GM19324 (cell line): ENCODE measurements around the gene WDR91.

Experiments used
- ATAC-seq: cut with Tn5 transposase; IDR thresholded peaks from one replicate; pipeline ENCODE4 v1.9.1; 2021; ENCODE audit warnings: mild to moderate bottlenecking, moderate library complexity; ENCODE audit not compliant: unreplicated experiment, low FRiP score

The WDR91 gene

DNA sequence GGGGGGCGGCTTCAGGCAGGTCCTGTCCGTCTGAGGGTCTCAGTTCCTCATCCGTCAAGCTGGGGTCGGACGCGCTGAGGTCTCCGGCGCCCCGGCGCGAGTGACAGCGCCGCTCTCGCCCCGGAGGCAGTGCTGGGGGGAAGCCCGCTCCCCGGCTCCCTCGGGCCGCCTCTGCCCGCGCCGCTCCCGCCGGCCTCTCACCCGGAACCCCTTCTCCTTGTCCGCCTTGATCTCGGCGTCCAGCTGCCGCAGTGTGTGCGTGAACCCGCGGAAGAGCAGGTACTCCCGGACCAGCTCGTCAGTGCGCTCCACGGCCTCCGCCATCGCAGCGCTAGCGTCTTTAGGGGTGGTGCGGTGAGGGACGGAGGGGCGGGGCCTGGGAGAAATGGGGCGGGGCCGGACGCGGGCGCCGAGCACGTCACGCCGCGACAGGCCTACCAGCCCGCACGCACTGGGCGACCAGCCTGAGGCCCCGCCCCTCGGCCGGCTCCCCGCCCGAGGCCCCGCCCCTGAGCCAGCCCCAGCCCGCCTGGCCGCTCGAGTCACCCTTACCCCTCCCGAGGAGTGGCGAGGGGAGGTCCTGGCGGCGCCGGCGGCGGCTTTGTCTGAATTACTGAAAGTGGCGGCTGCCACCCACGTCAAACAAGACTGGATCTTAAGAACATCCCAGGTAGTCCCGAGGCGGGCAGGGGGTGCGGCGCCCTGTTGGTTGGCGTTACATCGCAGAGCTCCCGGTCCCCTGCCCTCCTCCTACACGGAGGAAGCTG, at the start of gene WDR91:
TSS of gene WDR91 (minus strand) at position 348 of the 767 bp plus-strand sequence. CDS start at position 324, 24 bp downstream.
- ATAC-seq, result peak; percentile 89

DNA sequence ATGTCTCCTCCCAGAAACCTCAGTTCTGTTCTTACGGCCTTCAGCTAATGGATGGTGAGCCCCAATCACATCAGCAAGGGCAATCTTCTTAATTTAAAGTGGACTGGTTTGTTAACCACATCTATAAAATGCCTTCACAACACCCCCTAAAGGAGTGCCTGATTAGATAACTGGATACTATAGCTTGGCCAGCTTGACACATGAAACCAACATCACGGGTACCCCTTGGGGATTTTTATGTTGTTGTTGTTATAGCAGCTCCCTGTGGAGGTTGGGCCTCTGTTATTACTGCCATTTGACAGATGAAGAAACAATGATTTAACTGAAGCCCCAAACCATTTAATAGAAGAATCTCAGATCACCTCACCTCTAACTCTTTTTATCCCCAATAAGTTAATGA, 49.1 kb upstream of the WDR91 start:
- ATAC-seq, result no peak

DNA sequence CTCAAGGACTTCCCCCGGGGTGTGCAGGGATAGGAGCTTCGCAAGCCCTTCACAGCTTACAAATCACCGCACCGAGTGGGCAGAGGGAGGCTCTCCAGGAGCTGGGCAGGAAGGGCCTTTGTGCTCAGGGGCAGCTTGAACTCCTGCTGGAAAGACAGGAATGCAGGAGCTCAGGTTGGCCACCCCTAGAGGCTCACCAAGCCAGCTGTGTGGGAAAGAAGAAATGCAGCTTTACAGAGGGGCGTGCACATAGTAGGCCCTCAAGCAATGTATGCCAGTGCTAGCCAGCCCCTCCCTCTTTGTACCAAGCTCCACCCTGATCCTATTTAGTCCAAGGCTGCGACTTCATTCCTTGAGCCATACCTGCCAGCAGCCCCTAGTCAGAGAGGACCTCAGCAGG, 48.4 kb upstream of the WDR91 start:
- ATAC-seq, result no peak

DNA sequence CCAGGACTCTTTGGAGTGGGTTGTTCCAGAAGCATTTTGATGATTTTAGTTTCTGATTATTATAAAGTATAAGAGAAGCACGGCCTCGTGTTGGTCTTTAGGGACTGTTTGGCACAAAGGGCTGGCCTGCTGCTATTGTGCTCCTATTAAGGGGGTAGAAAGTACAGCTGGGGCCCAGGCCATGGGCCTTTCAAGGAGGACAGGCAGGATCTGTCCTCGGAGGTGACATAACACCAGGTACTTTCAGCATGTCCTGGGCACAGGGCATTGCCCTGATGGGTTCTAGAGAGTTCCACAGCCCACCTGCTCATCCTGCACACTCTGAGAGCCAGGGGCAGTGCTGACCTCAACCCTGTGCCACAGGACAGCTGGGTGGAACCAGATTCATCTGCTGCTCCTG, 47.3 kb upstream of the WDR91 start:
- no peak for ATAC-seq

DNA sequence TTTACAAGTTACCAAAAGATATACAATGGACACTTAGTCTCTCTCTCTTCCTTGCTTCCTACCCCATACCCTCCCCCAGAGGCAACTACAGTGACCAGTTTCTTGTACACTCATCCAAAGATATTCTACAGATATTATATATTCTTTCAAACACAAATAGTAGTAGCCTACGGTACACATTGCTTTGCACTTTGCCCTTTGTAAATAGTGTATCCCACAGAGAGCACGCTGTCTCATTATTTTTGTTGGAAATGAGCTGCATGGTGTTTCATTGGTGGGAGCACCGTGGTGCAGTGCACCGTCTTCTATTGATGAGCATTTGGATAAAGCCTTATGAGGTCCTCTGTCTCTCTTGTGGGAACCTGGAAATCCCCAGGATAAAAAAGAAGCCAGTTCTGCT, 46.5 kb upstream of the WDR91 start:
- ATAC-seq, result no peak

DNA sequence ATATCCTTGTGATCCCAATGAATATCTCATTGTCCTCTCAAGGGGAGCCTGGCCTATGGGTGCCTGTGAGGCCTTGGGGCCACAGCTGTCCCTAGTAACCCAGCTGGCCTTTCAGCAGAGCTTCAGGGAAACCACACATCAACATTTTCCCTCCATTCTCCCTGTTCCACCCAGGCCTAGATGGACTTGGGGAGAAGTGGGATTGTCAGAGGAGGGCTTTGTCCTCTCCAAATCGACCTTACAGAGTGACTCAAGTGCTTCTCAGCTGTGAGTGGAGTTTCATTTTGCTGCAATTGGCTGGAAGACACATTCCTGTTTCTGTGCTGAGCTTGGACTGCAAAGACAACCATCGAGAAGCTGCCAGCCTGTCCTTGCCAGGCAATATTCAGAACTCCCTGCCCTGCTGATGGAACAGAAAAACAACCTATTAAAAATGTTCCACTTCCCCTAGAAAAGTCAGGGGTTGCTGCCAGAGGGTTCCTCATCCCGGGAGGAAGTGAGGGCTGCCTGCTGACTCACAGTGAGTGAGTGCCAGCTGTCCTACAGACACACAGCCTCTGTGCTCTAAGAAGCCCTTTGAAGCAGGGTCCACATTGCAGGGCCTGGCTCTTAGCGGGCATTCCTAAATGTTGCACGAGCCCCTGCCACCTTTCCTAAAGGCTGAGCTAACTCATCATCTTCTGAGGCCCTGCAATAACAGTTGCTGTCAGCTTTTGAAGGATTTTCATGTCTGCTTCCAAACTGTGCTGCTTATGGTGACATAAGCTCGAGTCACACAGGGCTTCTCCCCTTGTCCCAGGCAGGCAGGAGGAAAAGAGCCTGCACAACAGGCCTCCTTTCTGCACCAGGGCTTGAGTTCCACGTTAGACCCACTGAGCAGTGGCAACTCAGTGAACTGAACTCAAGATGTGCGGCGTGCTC, 42.8 kb upstream of the WDR91 start:
- no peak for ATAC-seq

DNA sequence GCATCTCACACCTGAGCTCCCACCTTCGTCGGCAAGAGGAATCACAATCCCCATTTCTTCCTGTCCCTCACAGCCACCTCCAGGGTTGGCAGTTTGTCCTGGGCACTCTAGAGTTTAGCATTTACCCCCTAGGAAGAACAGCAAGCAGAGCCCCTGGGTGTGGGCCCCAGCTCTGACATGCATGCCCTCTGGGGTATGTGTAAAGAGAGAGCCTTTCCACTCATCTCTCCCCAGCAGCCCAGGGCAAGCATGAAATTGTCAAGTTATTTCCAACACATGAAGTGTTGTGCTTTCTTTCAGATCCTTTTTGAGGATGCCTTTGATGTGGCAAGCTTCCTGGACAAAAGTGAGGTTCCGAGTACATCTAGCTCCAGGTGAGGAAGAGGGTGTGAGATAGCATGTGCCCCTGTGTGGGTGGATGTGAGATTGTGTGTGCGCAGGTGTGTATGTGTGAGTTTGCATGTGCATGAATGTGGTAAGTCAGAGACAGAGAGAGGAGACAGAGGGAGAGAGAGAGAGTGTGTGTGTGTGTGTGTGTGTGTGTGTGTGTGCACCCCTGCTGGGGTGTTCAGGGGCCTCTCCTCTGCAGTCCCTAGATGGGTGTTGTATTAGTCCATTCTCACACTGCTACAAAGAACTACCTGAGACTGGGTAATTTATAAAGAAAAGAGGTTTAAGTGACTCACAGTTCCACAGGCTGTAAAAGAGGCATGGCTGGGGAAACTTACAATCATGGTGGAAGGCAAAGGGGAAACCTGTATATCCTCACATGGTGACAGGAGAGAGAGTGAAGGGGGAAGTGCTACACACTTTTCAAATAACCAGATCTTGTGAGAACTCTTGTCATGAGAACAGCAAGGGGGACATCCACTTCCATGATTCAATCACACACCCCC, 40.4 kb upstream of the WDR91 start:
- no peak for ATAC-seq

DNA sequence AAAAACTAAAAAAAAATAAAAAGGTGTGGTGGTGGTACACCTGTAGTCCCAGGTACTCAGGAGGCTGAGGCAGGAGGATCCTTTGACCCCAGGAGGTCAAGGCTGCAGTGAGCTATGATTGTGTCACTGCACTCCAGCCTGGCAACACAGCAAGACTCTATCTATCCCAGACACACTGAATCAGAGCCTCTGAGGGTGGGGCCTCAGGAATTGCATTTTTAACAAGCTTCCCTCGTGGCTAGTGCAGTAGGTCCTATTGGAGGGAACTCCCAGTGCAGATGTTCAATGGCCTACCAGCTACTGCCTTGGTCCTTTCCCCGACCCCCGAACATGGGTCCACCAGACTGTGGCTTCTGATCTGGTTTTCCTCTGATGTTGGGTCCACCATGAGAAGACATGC, 37.2 kb upstream of the WDR91 start:
- no peak for ATAC-seq

DNA sequence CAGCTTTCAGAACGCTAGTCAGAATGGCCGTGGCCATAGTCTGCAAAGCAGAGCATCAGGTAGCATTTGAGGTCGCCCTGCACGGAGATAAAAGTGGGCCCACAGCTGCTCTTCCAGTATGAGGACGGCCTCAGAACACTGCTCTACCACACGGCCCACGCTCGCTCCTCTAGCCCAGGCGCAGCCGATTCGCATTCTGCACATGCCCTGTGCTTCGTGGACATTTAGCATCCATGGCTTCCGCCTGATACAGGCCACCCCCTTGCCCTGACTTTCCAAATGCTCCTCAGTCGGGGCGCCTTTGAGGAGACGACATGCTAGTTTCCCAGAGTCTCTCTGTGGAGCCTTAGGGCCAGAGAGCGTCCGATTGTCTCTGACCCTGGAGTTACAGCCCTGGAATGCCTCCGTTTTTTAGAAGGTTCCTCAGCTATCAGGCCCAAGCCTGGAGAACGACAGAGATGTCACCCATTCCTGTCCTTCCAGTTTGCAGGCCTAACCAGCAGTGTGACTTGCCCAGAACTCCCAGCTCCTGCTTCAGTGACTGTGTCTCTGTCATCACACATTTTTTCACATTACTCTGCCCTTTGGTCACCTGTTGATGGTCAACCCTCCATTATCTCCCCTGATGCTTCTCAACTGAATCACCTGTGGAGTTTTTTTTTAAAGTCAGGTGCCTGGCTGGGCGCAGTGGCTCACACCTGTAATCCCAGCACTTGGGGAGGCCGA, 36.6 kb upstream of the WDR91 start:
- no peak for ATAC-seq

DNA sequence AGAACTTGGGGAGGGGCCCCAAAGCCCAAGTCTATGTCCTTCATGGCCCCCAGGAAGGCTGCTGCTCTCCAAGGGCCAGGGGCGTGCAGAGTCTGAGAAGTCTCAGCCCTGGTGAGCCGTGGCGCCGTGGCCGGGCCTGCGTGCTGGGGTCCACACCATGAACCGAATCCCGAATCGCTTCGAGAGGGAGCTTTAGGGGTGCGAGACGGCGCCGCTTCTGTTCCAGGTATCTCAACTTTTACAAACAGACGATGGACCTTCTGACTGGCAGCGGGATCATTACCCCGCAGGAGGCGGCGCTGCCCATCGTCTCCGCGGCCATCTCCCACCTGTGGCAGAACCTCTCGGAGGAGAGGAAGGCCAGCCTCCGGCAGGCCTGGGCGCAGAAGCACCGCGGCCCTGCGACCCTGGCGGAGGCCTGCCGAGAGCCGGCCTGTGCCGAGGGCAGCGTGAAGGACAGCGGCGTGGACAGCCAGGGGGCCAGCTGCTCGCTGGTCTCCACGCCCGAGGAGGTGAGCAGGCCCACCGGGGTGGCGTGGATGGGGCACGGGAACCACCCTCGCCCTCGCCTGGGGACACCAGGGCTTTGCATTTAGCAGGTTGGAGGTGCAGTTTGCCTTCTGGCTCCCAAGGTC, 35.0 kb upstream of the WDR91 start:
- no peak for ATAC-seq

DNA sequence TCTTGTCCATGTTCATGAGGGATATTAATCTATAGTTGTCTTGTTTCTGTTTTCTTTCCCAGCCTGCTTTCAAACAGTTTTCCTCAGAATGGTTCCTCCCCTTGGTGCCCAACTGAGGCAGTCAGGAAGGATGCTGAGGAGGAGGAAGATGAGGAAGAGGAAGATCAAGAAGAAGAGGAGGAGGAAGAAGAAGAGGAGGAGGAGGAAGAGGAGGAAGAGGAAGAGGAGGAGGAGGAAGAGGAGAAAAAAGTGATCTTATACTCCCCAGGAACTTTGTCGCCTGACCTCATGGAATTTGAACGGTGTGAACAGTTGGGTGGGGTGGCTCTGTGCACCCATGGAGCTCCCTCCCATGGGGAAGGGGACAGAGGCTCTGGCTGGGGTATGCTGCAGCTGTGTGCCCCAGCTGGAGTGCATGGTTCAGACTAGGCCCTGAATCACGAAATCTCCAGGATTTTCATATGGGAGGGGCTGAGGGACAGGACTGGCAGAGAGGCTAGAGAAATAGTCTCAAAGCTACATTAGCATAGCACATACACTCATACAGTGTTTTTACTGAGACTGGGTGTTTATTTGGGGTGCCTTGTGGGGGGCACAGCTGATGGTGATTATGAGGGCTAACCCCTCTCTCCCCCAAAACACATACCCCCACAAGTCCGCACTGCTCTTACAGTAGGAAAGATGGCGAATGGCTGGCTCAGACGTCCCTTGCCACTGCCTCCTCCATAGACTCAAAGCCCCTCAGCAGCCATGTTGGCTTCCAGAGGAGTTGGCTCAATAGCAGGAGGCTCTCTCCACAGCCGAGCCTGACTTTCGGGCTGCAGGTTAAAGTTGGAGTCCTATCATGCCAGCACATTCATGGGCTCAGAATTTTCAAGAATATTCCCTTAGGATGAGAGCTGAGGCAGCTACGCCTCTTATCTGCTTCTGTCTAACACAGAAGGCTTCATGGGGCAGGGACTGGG, 34.2 kb upstream of the WDR91 start:
- ATAC-seq, result no peak

DNA sequence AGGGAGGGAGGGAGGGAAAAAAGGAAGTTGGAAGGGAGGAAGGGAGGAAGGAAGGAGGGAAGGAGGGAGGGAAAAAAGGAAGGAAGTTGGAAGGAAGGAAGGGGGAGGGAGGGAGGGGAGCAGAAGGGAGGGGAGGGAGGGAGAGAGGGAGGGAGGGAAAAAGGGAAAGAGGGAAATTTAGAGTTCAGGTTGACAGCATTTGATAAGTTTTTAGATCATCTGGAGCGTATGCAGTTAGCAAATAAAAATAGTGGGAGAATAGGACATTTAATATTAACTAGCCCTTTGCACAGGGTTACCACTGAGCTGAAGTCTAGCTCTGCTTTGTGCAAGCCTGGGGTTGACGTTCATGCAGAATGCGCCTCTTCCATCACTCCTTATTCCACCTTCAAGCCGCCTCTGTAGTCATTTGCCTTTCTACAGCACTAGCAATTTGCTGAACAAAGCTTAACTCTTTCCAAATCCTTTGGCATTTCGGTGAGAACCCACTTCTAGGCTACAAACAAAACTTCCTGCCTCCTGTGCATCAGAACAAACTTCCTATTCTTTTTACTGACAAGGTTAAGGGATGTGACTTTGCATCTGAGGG, 30.9 kb upstream of the WDR91 start:
- no peak for ATAC-seq

DNA sequence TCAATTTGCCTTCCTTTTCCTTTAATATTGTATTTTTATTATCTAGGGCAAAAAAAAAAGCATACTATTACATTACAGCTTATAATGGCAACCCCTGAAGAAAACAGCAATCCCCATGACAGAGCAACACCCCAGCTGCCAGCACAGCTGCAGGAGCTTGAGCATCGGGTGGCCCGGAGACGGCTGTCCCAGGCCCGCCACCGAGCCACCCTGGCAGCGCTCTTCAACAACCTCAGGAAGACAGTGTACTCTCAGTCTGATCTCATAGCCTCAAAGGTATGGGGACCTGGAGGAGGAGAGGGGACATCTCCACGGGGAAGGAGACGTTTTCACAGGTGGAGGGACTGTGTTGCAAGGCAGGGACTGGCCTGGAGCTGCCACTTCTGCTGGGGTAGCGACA, 29.1 kb upstream of the WDR91 start:
- no peak for ATAC-seq

DNA sequence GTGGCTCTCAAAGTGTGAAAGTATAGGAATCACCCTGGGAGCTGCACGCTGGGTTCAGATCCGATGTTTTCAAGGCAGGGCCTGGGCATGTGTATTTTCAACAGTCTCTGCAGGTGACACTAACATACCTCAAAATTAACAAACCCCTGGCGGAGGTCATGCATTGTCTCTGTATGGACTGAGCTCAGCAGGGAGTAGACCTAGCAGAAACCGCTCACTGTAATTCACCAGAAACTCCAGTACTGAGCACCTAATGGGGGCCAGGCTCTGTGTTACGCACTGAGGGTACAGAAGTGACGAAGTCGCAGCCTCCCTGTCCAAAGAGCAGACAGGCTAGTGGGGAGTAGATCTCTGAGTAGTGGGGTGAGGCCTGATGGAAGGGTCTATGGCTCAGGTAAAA, 27.9 kb upstream of the WDR91 start:
- no peak for ATAC-seq

DNA sequence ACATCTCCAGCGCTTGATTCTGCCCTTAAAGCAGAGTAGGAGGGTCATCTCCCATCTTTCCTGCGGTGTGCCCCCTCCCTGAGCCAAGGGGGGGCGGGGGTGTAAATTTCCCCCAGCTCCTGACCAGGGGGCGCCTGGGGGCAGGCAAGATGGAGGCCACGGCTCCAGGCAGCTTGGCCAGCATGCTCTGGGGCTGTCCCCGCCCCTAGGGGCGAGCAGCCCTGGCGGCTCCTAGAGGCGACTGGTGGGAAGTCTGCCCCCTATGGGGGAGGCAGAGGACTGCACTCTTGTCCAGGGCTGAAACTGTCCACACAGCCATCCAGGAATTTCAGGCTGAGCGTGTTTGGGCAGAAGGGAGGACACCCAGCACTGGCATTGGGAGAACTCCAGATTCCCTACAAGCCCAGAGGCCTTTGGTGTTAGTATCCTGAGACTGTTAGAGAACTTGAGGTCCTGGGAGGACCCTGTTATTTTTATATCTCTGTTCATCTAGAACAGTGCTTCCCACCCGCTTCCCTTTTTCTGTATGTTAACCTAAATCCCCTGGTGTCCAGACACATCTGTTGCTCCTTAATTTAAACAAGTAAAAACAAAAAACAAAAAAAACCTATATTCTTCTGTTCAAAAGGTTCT, 26.9 kb upstream of the WDR91 start:
- ATAC-seq, result no peak

DNA sequence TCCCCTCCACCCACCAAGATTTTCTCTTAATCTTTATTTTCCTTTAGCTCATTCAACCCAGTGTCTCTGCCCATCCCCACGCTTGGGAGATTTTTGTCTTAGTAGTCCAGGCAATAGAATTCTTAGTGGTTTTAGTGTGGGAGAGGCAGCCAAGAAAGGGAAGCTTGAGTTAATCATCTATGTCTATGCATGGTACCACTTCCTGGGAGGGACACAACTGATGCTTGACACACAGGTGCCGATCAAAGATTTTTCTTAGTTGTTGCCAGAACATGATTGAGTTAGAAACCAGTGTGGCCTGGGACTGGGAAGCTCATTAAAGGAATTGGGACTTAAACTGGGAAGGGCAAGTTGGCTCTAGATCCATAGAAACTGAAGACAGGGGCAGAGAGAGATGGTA, 25.4 kb upstream of the WDR91 start:
- peak; percentile 60 for ATAC-seq

DNA sequence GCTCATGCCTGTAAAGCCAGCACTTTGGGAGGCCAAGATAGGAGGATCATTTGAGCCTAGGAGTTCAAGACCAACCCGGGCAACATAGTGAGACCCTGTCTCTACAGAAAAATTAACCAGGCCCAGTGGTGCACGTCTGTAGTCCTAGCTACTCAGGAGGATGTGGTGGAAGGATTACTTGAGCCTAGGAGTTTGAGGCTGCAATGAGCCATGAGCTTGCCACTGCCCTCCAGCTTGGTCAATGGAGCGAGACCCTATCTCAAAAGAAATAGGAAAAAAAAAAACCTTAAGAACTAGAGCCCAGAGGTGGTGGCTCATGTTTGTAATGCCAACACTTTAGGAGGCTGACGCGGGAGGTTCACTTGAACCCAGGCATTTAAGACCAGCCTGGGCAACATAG, 24.5 kb upstream of the WDR91 start:
- no peak for ATAC-seq

DNA sequence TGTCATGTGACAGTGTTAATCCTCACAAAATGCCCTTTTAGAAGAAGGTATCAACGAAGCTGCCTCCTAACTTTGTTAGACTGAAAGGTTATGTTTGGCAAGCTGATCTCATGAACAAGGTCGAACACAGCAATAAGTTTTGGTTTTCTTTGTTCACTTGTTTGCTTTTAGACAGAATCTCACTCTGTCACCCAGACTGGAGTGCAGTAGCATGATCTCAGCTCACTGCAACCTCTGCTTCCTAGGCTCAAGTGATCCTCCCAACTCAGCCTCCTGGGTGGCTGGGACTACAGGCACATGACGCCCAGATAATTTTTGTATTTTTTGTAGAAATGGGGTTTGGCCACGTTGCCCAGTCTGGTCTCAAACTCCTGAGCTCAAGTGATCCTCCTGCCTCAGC, 23.4 kb upstream of the WDR91 start:
- no peak for ATAC-seq
